HG03442 (cell line): ENCODE measurements around the gene ITGAD.

ENCODE experiments used
- ATAC-seq: cut with Tn5 transposase; IDR thresholded peaks from one replicate; pipeline ENCODE4 v1.9.1; 2021; ENCODE audit warnings: mild to moderate bottlenecking, moderate library complexity; ENCODE audit not compliant: unreplicated experiment

Gene ITGAD

GRCh38 chr16:31473264-31473984 lies 80.3 kb downstream of the ITGAD start:
- no peak for ATAC-seq

- no peak for ATAC-seq
These were observed 81.1 kb downstream of the ITGAD start for GRCh38 chr16:31474173-31474714.

GRCh38 chr16:31474773-31475738 lies 81.9 kb downstream of the ITGAD start:
- no peak for ATAC-seq

GRCh38 chr16:31475946-31476302 lies 82.8 kb downstream of the ITGAD start:
- ATAC-seq: no peak
